Measurements from ENCODE around the gene SNN.

DNA sequence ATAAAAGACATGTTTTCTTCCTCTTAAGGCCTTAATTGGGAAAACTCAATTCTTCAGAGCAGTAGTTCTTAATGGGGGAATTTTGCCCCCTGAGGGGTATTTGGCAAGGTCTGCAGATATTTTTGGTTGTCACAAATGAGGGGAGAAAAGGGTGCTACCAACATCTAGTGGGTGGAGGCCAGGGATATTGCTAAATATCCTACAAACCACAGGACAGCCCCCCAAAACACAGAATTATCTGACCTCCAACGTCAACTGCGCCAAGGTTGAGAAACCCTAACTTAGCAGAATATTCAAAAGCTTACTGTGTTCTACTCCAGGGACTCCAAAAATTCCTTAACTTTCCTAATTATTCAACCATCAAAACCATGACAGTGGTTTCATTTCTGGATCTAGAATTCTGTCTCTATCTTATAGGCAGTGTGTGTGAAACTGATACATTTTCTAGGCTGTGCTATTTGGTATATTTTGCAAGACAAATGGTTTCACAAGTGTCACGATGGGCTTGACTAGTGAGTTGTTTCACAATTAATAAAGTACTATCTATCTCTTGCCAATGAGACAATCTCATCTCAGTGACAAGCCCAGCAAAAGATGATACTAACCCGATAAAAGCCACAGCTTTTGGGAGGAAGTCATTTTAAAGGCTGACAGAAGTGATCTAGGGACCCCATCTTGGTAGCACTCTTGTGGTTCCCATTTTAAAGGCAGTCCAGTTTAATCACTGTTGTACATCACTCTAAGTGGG is 59.7 kb downstream of the SNN start:
- TF ChIP-seq POLR2A (IDR thresholded peaks at IDR 0.05; ENCODE audit: low read depth, low read length), result no peak
- no peak for TF ChIP-seq POU2F2 (IDR thresholded peaks at IDR 0.05; ENCODE audit: low read depth, low read length)
- no peak for TF ChIP-seq TAF1 (IDR thresholded peaks at IDR 0.05; ENCODE audit: low read depth, low read length)
